ENCODE measurements around the gene HDAC11. TPM values are rescaled to one million over a fixed set of nuclear protein-coding genes. Genes with fewer than 3 reads are reported as not detected.

The HDAC11 gene
- total and polyA plus RNA-seq, 9 of the 15 experiments (the other 6 are each of a cell fraction or from before 2014, with no cell fraction given), result 0.60 to 6.0 (median 4.5) TPM

- Histone ChIP-seq H4K20me1 (replicated peaks; ENCODE audit: control insufficient read depth, insufficient read depth, low read length) (peaks cover 18% of the 10 kb centered on the region), H2AFZ (ENCODE audit: low read depth, low read length) (no peak overlapping the region), H3K9me3 (replicated peaks; ENCODE audit: control insufficient read depth, insufficient read depth, low read depth, low read length) (no peaks in the 10 kb centered on the region), H3K27ac (ENCODE audit: extremely low read depth, low read depth, low read length) (no peak overlapping the region), H3K4me2 (ENCODE audit: insufficient read depth, low read length) (no peak overlapping the region), H3K4me3 (no peak overlapping the region), H3K27me3 (ENCODE audit: control insufficient read depth in 2 of 2, insufficient read depth in 2 of 2, low read length in 2 of 2) (no peaks in the 10 kb centered on the region), H3K4me1 (replicated peaks in 1 of 2; ENCODE audit: control insufficient read depth in 2 of 2, insufficient read depth in 2 of 2, low read length in 2 of 2) (peaks cover 0 to 23% of the 10 kb centered on the region in 2 experiments; a peak in 3 of 5 replicates), H3K9ac (ENCODE audit: insufficient read depth in 1 of 2, low read depth in 2 of 2, low read length in 2 of 2) (peak overlapping the region in 1 of 2 experiments; percentile 23; a peak in 1 of 4 replicates), H3K79me2 (ENCODE audit: control insufficient read depth, insufficient read depth, low read length) (no peaks in the 10 kb centered on the region), H3K9me1 (ENCODE audit: control insufficient read depth, insufficient read depth, low read length) (no peaks in the 10 kb centered on the region), H3K36me3 (ENCODE audit: control insufficient read depth, insufficient read depth, low read length) (no peaks in the 10 kb centered on the region)
- ChIA-PET CTCF (ENCODE audit: low intra/inter-chr PET ratio) (interaction anchor here (1.1 kb wide), 1 partner anchor 159 kb away, joined by 3 read pairs; no protein-coding TSS in a partner anchor), POLR2A (interaction anchor here (0.6 to 0.9 kb wide), 3 partner anchors 12 to 389 kb away, joined by 3 read pairs; no protein-coding TSS in a partner anchor)
- no peak for FAIRE-seq
- no TSS peak for BruUV-seq (replicated peaks)
- 55% methylated on average over 8 of the region's 8 CpGs for WGBS (ENCODE audit: insufficient coverage, low coverage, missing lambda C conversion rate)
- no peak for DNase-seq (ENCODE audit: extremely low read depth in 1 of 4, low spot score in 3 of 4)
- TF ChIP-seq MED1 (CRISPR knock-in tag; IDR thresholded peaks at IDR 0.05; ENCODE audit: borderline replicate concordance) (no peak), HIVEP1 (CRISPR knock-in tag; IDR thresholded peaks at IDR 0.05) (no peak), TARDBP (IDR thresholded peaks at IDR 0.05) (no peak), NR4A1 (CRISPR knock-in tag; IDR thresholded peaks at IDR 0.05) (no peak), NR4A1 (tag; IDR thresholded peaks at IDR 0.05) (no peak), NR2F6 (CRISPR knock-in tag; IDR thresholded peaks at IDR 0.05) (no peak), DPF2 (IDR thresholded peaks at IDR 0.05) (no peak), MBD2 (IDR thresholded peaks at IDR 0.05; ENCODE audit: borderline replicate concordance, low read depth) (no peak), JUND (IDR thresholded peaks at IDR 0.05; ENCODE audit: borderline replicate concordance, low read depth, low read length) (no peak), JUND (tag; IDR thresholded peaks at IDR 0.05; ENCODE audit: borderline replicate concordance, low read depth, low read length) (no peak), SNRNP70 (optimal IDR thresholded peaks at IDR 0.05; ENCODE audit: low read depth, low read length) (no peak), FOXK2 (conservative IDR thresholded peaks at IDR 0.05 in 1 of 2, IDR thresholded peaks at IDR 0.05 in 1 of 2; ENCODE audit: low read depth in 2 of 2) (no peak), ZNF586 (CRISPR knock-in tag; conservative IDR thresholded peaks at IDR 0.05) (no peak), ZBTB17 (CRISPR knock-in tag; IDR thresholded peaks at IDR 0.05) (no peak), HOXB6 (CRISPR knock-in tag; IDR thresholded peaks at IDR 0.05; ENCODE audit: borderline replicate concordance) (no peak), BMI1 (IDR thresholded peaks at IDR 0.05; ENCODE audit: low read length) (no peak)
- intact Hi-C loops (cut with micrococcal nuclease), result no loop called here
- in situ Hi-C loops (cut with MboI), result loop anchor here (10.0 kb wide), 1 partner anchor 393 kb away; the partner anchor contains the start of gene WNT7A
- no peak for ATAC-seq
These were observed 11.3 kb downstream of the HDAC11 start for GRCh38 chr3:13491206-13491974.

Data from K562 (cell line).